Measurements from ENCODE around the gene HDC. TPM values are rescaled to one million over a fixed set of nuclear protein-coding genes. Genes with fewer than 3 reads are reported as not detected.

The HDC gene
- polyA plus RNA-seq, 1 donor (not counting 4 experiments of a cell fraction or from before 2014, with no cell fraction given): not detected

DNA sequence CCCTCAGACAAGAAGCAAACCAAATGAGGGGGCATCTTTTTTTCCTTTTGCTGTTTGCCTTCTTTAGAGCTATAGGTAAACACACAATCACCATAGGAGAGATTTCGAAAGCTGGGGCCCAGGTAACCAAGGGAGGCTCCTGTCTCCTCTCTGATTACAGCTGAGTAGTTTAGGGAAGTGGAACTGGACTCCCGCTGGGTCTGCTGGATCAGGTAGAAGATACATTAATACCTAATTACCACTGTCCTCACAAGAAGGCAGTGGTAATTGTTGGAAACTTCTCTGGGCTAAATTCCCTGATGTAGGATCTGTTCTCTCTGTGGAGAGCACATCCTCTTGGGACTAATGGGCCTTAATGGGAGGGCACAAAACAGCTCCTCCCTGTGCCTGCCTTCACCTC is 32.7 kb downstream of the HDC start:
- DNase-seq (ENCODE audit: low read depth, low spot score) (no peak), FAIRE-seq (no peak)
- H3K4me3 ChIP-seq (ENCODE audit: control insufficient read depth in 2 of 3, extremely low read depth in 1 of 3, insufficient read depth in 2 of 3, low read depth in 1 of 3, low read length in 3 of 3): no peak overlapping the region
- no peaks in the 10 kb centered on the region for H3K9me1 ChIP-seq (ENCODE audit: control insufficient read depth, extremely low read depth, insufficient read depth, low read length)
- H3K79me2 ChIP-seq (ENCODE audit: control insufficient read depth, insufficient read depth, low read length): no peaks in the 10 kb centered on the region
- H3K4me1 ChIP-seq (ENCODE audit: control insufficient read depth, extremely low read depth, insufficient read depth, low read length): no peaks in the 10 kb centered on the region
- no peaks in the 10 kb centered on the region for H3K27me3 ChIP-seq (ENCODE audit: control insufficient read depth, extremely low read depth, insufficient read depth, low read length)
- H3K27ac ChIP-seq (ENCODE audit: control insufficient read depth, insufficient read depth, low read length): no peak overlapping the region
- H3K36me3 ChIP-seq (ENCODE audit: control insufficient read depth in 2 of 2, extremely low read depth in 1 of 2, insufficient read depth in 2 of 2, low read length in 2 of 2): no peaks in the 10 kb centered on the region
- H3K9me3 ChIP-seq (ENCODE audit: control insufficient read depth, low read depth, low read length): no peaks in the 10 kb centered on the region
- no peak overlapping the region for H3K4me2 ChIP-seq (ENCODE audit: control insufficient read depth, extremely low read depth, insufficient read depth, low read depth, low read length)
- TF ChIP-seq, protein P1, sequence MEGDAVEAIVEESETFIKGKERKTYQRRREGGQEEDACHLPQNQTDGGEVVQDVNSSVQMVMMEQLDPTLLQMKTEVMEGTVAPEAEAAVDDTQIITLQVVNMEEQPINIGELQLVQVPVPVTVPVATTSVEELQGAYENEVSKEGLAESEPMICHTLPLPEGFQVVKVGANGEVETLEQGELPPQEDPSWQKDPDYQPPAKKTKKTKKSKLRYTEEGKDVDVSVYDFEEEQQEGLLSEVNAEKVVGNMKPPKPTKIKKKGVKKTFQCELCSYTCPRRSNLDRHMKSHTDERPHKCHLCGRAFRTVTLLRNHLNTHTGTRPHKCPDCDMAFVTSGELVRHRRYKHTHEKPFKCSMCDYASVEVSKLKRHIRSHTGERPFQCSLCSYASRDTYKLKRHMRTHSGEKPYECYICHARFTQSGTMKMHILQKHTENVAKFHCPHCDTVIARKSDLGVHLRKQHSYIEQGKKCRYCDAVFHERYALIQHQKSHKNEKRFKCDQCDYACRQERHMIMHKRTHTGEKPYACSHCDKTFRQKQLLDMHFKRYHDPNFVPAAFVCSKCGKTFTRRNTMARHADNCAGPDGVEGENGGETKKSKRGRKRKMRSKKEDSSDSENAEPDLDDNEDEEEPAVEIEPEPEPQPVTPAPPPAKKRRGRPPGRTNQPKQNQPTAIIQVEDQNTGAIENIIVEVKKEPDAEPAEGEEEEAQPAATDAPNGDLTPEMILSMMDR (optimal IDR thresholded peaks at IDR 0.05 in 1 of 3, IDR thresholded peaks at IDR 0.05 in 1 of 3, conservative IDR thresholded peaks at IDR 0.05 in 1 of 3; ENCODE audit: extremely low read depth in 1 of 3, insufficient read depth in 2 of 3, low read length in 3 of 3): no peak
- no peak for TF ChIP-seq EZH2 (IDR thresholded peaks at IDR 0.05; ENCODE audit: low read length)
- H2AFZ ChIP-seq (ENCODE audit: control insufficient read depth, low read length): no peak overlapping the region
- no peaks in the 10 kb centered on the region for H4K20me1 ChIP-seq (ENCODE audit: control insufficient read depth, extremely low read depth, insufficient read depth, low read length)
- dilution Hi-C loops (cut with MboI; ENCODE audit: extremely low pct_ligation_motif_present, low sequenced_read_pairs): no loop called here
- no peak overlapping the region for H3K9ac ChIP-seq (ENCODE audit: control insufficient read depth, extremely low read depth, insufficient read depth, low read length)

DNA sequence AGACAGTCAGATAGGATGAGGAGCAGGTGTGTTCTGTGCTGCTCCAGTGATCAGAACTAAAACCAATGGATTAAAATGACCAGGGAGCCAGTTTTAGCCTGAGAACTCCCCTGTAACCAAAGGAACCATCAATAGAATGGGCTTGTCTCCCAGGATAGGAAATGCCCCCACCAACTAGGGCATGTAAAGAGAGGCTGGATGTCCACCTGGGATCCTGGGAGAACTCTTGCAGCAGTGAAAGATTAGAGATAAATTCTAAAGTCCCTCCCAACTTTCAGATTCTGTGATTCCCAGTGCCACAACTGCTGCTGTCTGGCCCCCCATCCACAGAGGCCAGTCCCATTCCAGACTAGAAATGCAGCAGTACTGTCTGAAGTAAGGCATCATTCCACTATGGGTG is 33.8 kb downstream of the HDC start:
- no peaks in the 10 kb centered on the region for H3K4me1 ChIP-seq (ENCODE audit: control insufficient read depth, extremely low read depth, insufficient read depth, low read length)
- H3K9ac ChIP-seq (ENCODE audit: control insufficient read depth, extremely low read depth, insufficient read depth, low read length): no peak overlapping the region
- dilution Hi-C loops (cut with MboI; ENCODE audit: extremely low pct_ligation_motif_present, low sequenced_read_pairs): no loop called here
- FAIRE-seq (no peak), DNase-seq (ENCODE audit: low read depth, low spot score) (no peak)
- H3K27me3 ChIP-seq (ENCODE audit: control insufficient read depth, extremely low read depth, insufficient read depth, low read length): no peaks in the 10 kb centered on the region
- H3K4me2 ChIP-seq (ENCODE audit: control insufficient read depth, extremely low read depth, insufficient read depth, low read depth, low read length): no peak overlapping the region
- no peaks in the 10 kb centered on the region for H3K36me3 ChIP-seq (ENCODE audit: control insufficient read depth in 2 of 2, extremely low read depth in 1 of 2, insufficient read depth in 2 of 2, low read length in 2 of 2)
- no peaks in the 10 kb centered on the region for H3K9me3 ChIP-seq (ENCODE audit: control insufficient read depth, low read depth, low read length)
- no peak overlapping the region for H3K27ac ChIP-seq (ENCODE audit: control insufficient read depth, insufficient read depth, low read length)
- no peaks in the 10 kb centered on the region for H3K9me1 ChIP-seq (ENCODE audit: control insufficient read depth, extremely low read depth, insufficient read depth, low read length)
- H3K4me3 ChIP-seq (ENCODE audit: control insufficient read depth in 2 of 3, extremely low read depth in 1 of 3, insufficient read depth in 2 of 3, low read depth in 1 of 3, low read length in 3 of 3): no peak overlapping the region
- H2AFZ ChIP-seq (ENCODE audit: control insufficient read depth, low read length): no peak overlapping the region
- TF ChIP-seq EZH2 (IDR thresholded peaks at IDR 0.05; ENCODE audit: low read length): no peak
- TF ChIP-seq, protein P1 (optimal IDR thresholded peaks at IDR 0.05 in 1 of 3, IDR thresholded peaks at IDR 0.05 in 1 of 3, conservative IDR thresholded peaks at IDR 0.05 in 1 of 3; ENCODE audit: extremely low read depth in 1 of 3, insufficient read depth in 2 of 3, low read length in 3 of 3): no peak
- H4K20me1 ChIP-seq (ENCODE audit: control insufficient read depth, extremely low read depth, insufficient read depth, low read length): no peaks in the 10 kb centered on the region
- no peaks in the 10 kb centered on the region for H3K79me2 ChIP-seq (ENCODE audit: control insufficient read depth, insufficient read depth, low read length)
